Spleen (tissue), 13 donors: ENCODE data around the gene PPP1R12C. TPM values are rescaled to one million over a fixed set of nuclear protein-coding genes. Genes with fewer than 3 reads are reported as not detected.
A peak's percentile ranks its signal among the peaks of the same experiment; 100 is the strongest.

ENCODE experiments used
- DNase-seq: peaks from one replicate; pipeline ENCODE4 v3.0.0-alpha.2; 2020
- H3K27ac ChIP-seq, 8 donors: fragments of 200-600 bp; sonication (generic) in 7 of 8; 1 replicate in 4 of 8; 2 replicates in 4 of 8; pipeline versions ENCODE4 v1.5.0 to v1.8.0; 2016 to 2021; ENCODE audit warnings: inconsistent platforms in 4 of 8, mild to moderate bottlenecking in 4 of 8, moderate library complexity in 1 of 8
- H3K27me3 ChIP-seq, 7 donors: fragments of 200-600 bp; sonication (generic) in 6 of 7; replicated peaks in 1 of 7; 1 replicate in 4 of 7; 2 replicates in 3 of 7; pipeline versions ENCODE4 v1.5.0 to v1.8.0; 2016 to 2021; ENCODE audit warnings: inconsistent platforms in 3 of 7, mild to moderate bottlenecking in 1 of 7
- H3K36me3 ChIP-seq, 6 donors: fragments of 200-600 bp; sonication (generic) in 5 of 6; 1 replicate in 4 of 6; 2 replicates in 2 of 6; pipeline versions ENCODE4 v1.5.0 to v1.8.0; 2016 to 2021; ENCODE audit warnings: inconsistent platforms in 2 of 6
- H3K4me1 ChIP-seq, 6 donors: fragments of 200-600 bp; sonication (generic) in 5 of 6; 1 replicate in 3 of 6; 2 replicates in 3 of 6; pipeline versions ENCODE4 v1.5.0 to v1.8.0; 2016 to 2021; ENCODE audit warnings: inconsistent platforms in 3 of 6
- H3K4me3 ChIP-seq, 8 donors: fragments of 200-600 bp; sonication (generic) in 7 of 8; 1 replicate in 4 of 8; 2 replicates in 4 of 8; pipeline versions ENCODE4 v1.5.0 to v1.8.0; 2016 to 2021; ENCODE audit warnings: inconsistent platforms in 4 of 8, mild to moderate bottlenecking in 4 of 8, moderate library complexity in 2 of 8
- H3K9me3 ChIP-seq, 8 donors: fragments of 200-600 bp; sonication (generic) in 7 of 8; 1 replicate in 4 of 8; 2 replicates in 4 of 8; pipeline versions ENCODE4 v1.5.0 to v1.8.0; 2016 to 2021; ENCODE audit warnings: inconsistent platforms in 4 of 8
- CTCF ChIP-seq, 11 experiments: fragments of 200-600 bp in 7 of 11; fragments of 450-650 bp in 4 of 11; sonication (generic) in 4 of 11; IDR thresholded peaks in 8 of 11; conservative IDR thresholded peaks in 3 of 11; 1 replicate in 7 of 11; 2 replicates in 4 of 11; pipeline versions ENCODE4 v1.4.0 to v1.8.0; 2016 to 2021; ENCODE audit warnings: antibody characterized with exemption in 11 of 11, inconsistent platforms in 4 of 11, mild to moderate bottlenecking in 1 of 11
- POLR2A ChIP-seq, 3 donors: fragments of 450-650 bp; IDR thresholded peaks; one replicate each; pipeline ENCODE4 v1.5.1; 2017; ENCODE audit warnings: antibody characterized with exemption in 3 of 3, mild to moderate bottlenecking in 1 of 3
- POLR2AphosphoS5 ChIP-seq, 3 donors: sonication (generic); formaldehyde crosslinking; IDR thresholded peaks; one replicate each; pipeline ENCODE4 v1.5.1; 2017; ENCODE audit warnings: antibody characterized with exemption in 3 of 3
- WGBS, 5 donors: extraction: QIAGEN DNeasy Blood & Tissue Kit in 3 of 5; methylation state at CpG; one replicate each; pipeline versions ENCODE4 v1.1.5 to v1.1.7; 2013 to 2018; 5-methylcytosine and 5-hydroxymethylcytosine counted together
- intact Hi-C: fragments of 100-400 bp; cut with DNase I; formaldehyde crosslinking; loops from one replicate; pipeline ENCODE4 v1.15.0; 2023; ENCODE audit warnings: low total_unique reads
- long read RNA-seq, 2 donors: transcript quantifications; one replicate each; lab custom pipeline, GENCODE V29; 2026
- polyA plus RNA-seq, 3 donors: library from polyadenylated mRNA; stranded (reverse); fragments of 200-250 nt; gene quantifications; one replicate each; pipeline ENCODE4 v1.2.1, GENCODE V29; 2013
- total RNA-seq, 7 donors: library from RNA; depleted of rRNA in 3 of 7; stranded (reverse); fragments of >200 nt in 3 of 7; fragmentation: NEBNext Ultra II Directional in 4 of 7; extraction: Animal tissue kit (Norgen Biotek cat#: 25700) in 4 of 7; gene quantifications; one replicate each; pipeline versions ENCODE4 v1.1.0 to v1.2.1, GENCODE V29; 2016 to 2021
- donor health status: healthy with polysubstance abuse.
- donor health status: DM: no; HTN: no; CAD: no; lungs with moderate emphysema.
- donor health status: DM: no; HTN: no; CAD: no.
- donor health status: Bipolar disorder and iron deficiency.
- donor health status: healthy.
- donor health status: DM: no; HTN: no; CAD: no.
- donor health status: DM: yes; HTN: yes; CAD: no.

Gene PPP1R12C
- total RNA-seq (100 to 1,000 TPM in 5 of 7 donors, 10 to 100 TPM in 2; 88.2 to 193 (median 129) TPM), polyA plus RNA-seq (100 to 1,000 TPM in 2 of 3 donors, 10 to 100 TPM in 1; 98.2 to 292 (median 263) TPM)
- long read RNA-seq, donor 1, partial matches to known transcripts: 0 of 1 reads
- long read RNA-seq, donor 1, other reads (novel, unspliced or antisense): 0 of 1 reads
- long read RNA-seq, donor 2, partial matches to known transcripts: 0 of 1 reads
- long read RNA-seq, donor 2, other reads (novel, unspliced or antisense): 0 of 1 reads

- H3K9me3 ChIP-seq: no peaks in the 10 kb centered on the region
- H3K27me3 ChIP-seq: no peaks in the 10 kb centered on the region
- peak within 1 kb of the TSS; percentile 76 to 96 (median 86) for H3K4me3 ChIP-seq
- peak; percentile 90 for DNase-seq
- peaks cover 19 to 63% (median 49%) of the 10 kb centered on the region in 6 donors for H3K4me1 ChIP-seq
- peaks cover 0 to 28% (median 7%) of the 10 kb centered on the region in 6 donors for H3K36me3 ChIP-seq
- TF ChIP-seq POLR2AphosphoS5 (IDR thresholded peaks at IDR 0.05): no peak
- no peak for TF ChIP-seq CTCF (IDR thresholded peaks at IDR 0.05 in 8 of 11, conservative IDR thresholded peaks at IDR 0.05 in 3 of 11)
- TF ChIP-seq POLR2A (IDR thresholded peaks at IDR 0.05): no peak
- intact Hi-C loops: no loop called here
- H3K27ac ChIP-seq: peak within 1 kb of the TSS; percentile 75 to 94 (median 86)
- 0 to 2% (median 1%) methylated on average over 35 to 97 of the region's 97 CpGs for WGBS, 5 donors
Measured at GRCh38 chr19:55116859-55117662, at the start of gene PPP1R12C. PPP1R12C (minus strand) TSS chr19:55117637; CDS start chr19:55117543, 94 bp downstream.

- 1 to 3% (median 2%) methylated on average over 33 of the region's 33 CpGs for WGBS, 5 donors
- H3K36me3 ChIP-seq: no peaks in the 10 kb centered on the region
- DNase-seq: peak; percentile 91
- H3K4me1 ChIP-seq: peaks cover 0 to 21% (median 17%) of the 10 kb centered on the region in 6 donors
- peaks cover 7 to 100% (median 77%) of the 10 kb centered on the region in 7 donors for H3K27me3 ChIP-seq
- peak in 2 of 3 donors; percentile 8 to 66 for TF ChIP-seq POLR2AphosphoS5 (IDR thresholded peaks at IDR 0.05)
- TF ChIP-seq POLR2A (IDR thresholded peaks at IDR 0.05): no peak
- no peak for TF ChIP-seq CTCF (IDR thresholded peaks at IDR 0.05 in 8 of 11, conservative IDR thresholded peaks at IDR 0.05 in 3 of 11)
- peak within 1 kb of the TSS in 2 of 8 donors; percentile 22 to 32 for H3K27ac ChIP-seq
- H3K4me3 ChIP-seq: peak within 1 kb of the TSS in 7 of 8 donors; percentile 23 to 68 (median 40)
- intact Hi-C loops: no loop called here
- no peaks in the 10 kb centered on the region for H3K9me3 ChIP-seq
Measured at GRCh38 chr19:55166530-55167268, 49.3 kb upstream of the PPP1R12C start, which contains the start of gene DNAAF3. DNAAF3 (minus strand) TSS chr19:55166613; CDS start chr19:55166413, 200 bp downstream.

- Histone ChIP-seq H3K4me1 (peaks cover 0 to 23% (median 17%) of the 10 kb centered on the region in 6 donors), H3K4me3 (peak overlapping the region in 7 of 8 donors; percentile 23 to 68 (median 40)), H3K27ac (peak overlapping the region in 2 of 8 donors; percentile 22 to 32), H3K9me3 (no peaks in the 10 kb centered on the region), H3K36me3 (no peaks in the 10 kb centered on the region), H3K27me3 (peaks cover 7 to 100% (median 84%) of the 10 kb centered on the region in 7 donors)
- intact Hi-C loops: no loop called here
- 1 to 8% (median 2%) methylated on average over 12 to 34 of the region's 34 CpGs for WGBS, 5 donors
- TF ChIP-seq CTCF (IDR thresholded peaks at IDR 0.05 in 8 of 11, conservative IDR thresholded peaks at IDR 0.05 in 3 of 11): peak in 5 of 11 experiments; percentile 15 to 38 (median 17)
- no peak for TF ChIP-seq POLR2AphosphoS5 (IDR thresholded peaks at IDR 0.05)
- DNase-seq: peak; percentile 79
Measured at GRCh38 chr19:55165952-55166529, 48.6 kb upstream of the PPP1R12C start.
